GM18858 (cell line): ENCODE results near the gene ZNF195.
"Not testable (repeated sequence)": the region's sequence is repeated elsewhere in the genome, so short reads cannot be mapped to it uniquely, and the experiment has no call there.

Source experiments
- ATAC-seq: cut with Tn5 transposase; IDR thresholded peaks from one replicate; pipeline ENCODE4 v1.9.1; 2021; ENCODE audit not compliant: unreplicated experiment

ZNF195 gene

GRCh38 chr11:3402861-3403250 is 23.9 kb upstream of the ZNF195 start:
- not testable (repeated sequence) for ATAC-seq

- ATAC-seq, result not testable (repeated sequence)
Measured at GRCh38 chr11:3402181-3402860, 23.4 kb upstream of the ZNF195 start.

GRCh38 chr11:3401052-3401451 is 22.1 kb upstream of the ZNF195 start:
- not testable (repeated sequence) for ATAC-seq

GRCh38 chr11:3398509-3398908 is 19.6 kb upstream of the ZNF195 start:
- not testable (repeated sequence) for ATAC-seq

- ATAC-seq, result not testable (repeated sequence)
Measured at GRCh38 chr11:3398106-3398505, 19.2 kb upstream of the ZNF195 start.

GRCh38 chr11:3397210-3397609 is 18.3 kb upstream of the ZNF195 start:
- ATAC-seq, result not testable (repeated sequence)

- not testable (repeated sequence) for ATAC-seq
Measured at GRCh38 chr11:3395468-3395867, 16.5 kb upstream of the ZNF195 start.

- ATAC-seq, result not testable (repeated sequence)
Measured at GRCh38 chr11:3394956-3395355, 16.0 kb upstream of the ZNF195 start.

GRCh38 chr11:3393450-3393849 is 14.5 kb upstream of the ZNF195 start:
- not testable (repeated sequence) for ATAC-seq

- ATAC-seq, result no peak
Measured at GRCh38 chr11:3382613-3383285, 3.8 kb upstream of the ZNF195 start.

GRCh38 chr11:3381794-3382193 is 2.8 kb upstream of the ZNF195 start:
- no peak for ATAC-seq

GRCh38 chr11:3380706-3381545 is 2.0 kb upstream of the ZNF195 start:
- no peak for ATAC-seq

GRCh38 chr11:3375552-3375951 is 3.4 kb downstream of the ZNF195 start:
- no peak for ATAC-seq

- no peak for ATAC-seq
Measured at GRCh38 chr11:3370311-3370870, 8.6 kb downstream of the ZNF195 start.

- no peak for ATAC-seq
Measured at GRCh38 chr11:3369366-3369765, 9.6 kb downstream of the ZNF195 start.

- ATAC-seq, result no peak
Measured at GRCh38 chr11:3368199-3368598, 10.7 kb downstream of the ZNF195 start.

- ATAC-seq, result no peak
Measured at GRCh38 chr11:3367221-3367620, 11.7 kb downstream of the ZNF195 start.

- ATAC-seq, result no peak
Measured at GRCh38 chr11:3359092-3359824, 19.7 kb downstream of the ZNF195 start.

GRCh38 chr11:3357994-3358676 is 20.8 kb downstream of the ZNF195 start:
- ATAC-seq, result no peak

- ATAC-seq, result no peak
Measured at GRCh38 chr11:3357302-3357701, 21.6 kb downstream of the ZNF195 start.
